Skeletal muscle tissue (tissue), 4 donors: ENCODE results near the gene IFIT2. TPM values are rescaled to one million over a fixed set of nuclear protein-coding genes. Genes with fewer than 3 reads are reported as not detected.

Experiments used
- H3K27ac ChIP-seq: one replicate; pipeline ENCODE4 v1.7.0; 2013; ENCODE audit warnings: mild to moderate bottlenecking, low read depth, low read length, inconsistent platforms
- H3K27me3 ChIP-seq, 3 donors: one replicate each; pipeline ENCODE4 v1.7.0; 2013; ENCODE audit warnings: low read length in 3 of 3; ENCODE audit not compliant: control insufficient read depth in 3 of 3, insufficient read depth in 3 of 3
- H3K36me3 ChIP-seq, 3 donors: one replicate each; pipeline ENCODE4 v1.7.0; 2013; ENCODE audit warnings: low read length in 3 of 3; ENCODE audit not compliant: control insufficient read depth in 3 of 3, insufficient read depth in 3 of 3
- H3K4me1 ChIP-seq, 3 donors: one replicate each; pipeline ENCODE4 v1.7.0; 2013; ENCODE audit warnings: low read length in 3 of 3, mild to moderate bottlenecking in 3 of 3; ENCODE audit not compliant: control insufficient read depth in 3 of 3, insufficient read depth in 3 of 3
- H3K4me3 ChIP-seq, 3 donors: one replicate each; pipeline ENCODE4 v1.7.0; 2013; ENCODE audit warnings: low read length in 3 of 3
- H3K9ac ChIP-seq, 3 donors: one replicate each; pipeline ENCODE4 v1.7.0; 2013; ENCODE audit warnings: low read length in 3 of 3, mild to moderate bottlenecking in 3 of 3, moderate library complexity in 2 of 3, low read depth in 1 of 3
- H3K9me3 ChIP-seq, 3 donors: one replicate each; pipeline ENCODE4 v1.7.0; 2013; ENCODE audit warnings: low read length in 3 of 3; ENCODE audit not compliant: control insufficient read depth in 3 of 3
- total RNA-seq: library from RNA; depleted of rRNA; stranded (reverse); fragments of >200 nt; gene quantifications from one replicate; pipeline ENCODE4 v1.2.3, GENCODE V29; 2014
- donor health status: Osteomylitis.

The IFIT2 gene
- total RNA-seq, 1 donor from 2014 or later, result 6.8 TPM

DNA sequence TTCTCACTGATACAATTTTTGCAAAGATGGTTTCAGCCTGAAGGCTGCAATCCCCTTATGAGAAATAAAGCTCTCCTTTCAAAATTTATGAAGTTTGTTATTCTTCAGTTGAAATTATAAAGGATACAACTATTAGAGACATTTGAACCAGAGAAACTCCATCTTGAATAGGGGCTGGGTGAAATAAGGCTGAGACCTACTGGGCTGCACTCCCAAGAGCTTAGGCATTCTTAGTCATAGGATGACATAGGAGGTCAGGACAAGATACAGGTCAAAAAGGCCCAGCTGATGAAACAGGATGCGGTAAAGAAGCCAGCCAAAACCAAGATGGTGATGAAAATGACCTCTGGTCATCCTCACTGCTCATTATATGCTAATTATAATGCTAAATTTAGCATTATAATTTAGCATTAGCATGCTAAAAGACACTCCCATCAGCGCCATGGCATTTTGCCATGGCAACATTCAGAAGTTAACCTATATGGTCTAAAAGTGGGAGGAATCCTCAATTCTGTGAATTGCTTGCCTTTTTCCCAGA is 53.6 kb downstream of the IFIT2 start:
- Histone ChIP-seq H3K36me3 (no peaks in the 10 kb centered on the region), H3K4me3 (no peak overlapping the region), H3K9ac (no peak overlapping the region), H3K27me3 (no peaks in the 10 kb centered on the region), H3K27ac (no peak overlapping the region), H3K9me3 (no peaks in the 10 kb centered on the region), H3K4me1 (peaks cover 10 to 20% (median 16%) of the 10 kb centered on the region in 3 donors)

DNA sequence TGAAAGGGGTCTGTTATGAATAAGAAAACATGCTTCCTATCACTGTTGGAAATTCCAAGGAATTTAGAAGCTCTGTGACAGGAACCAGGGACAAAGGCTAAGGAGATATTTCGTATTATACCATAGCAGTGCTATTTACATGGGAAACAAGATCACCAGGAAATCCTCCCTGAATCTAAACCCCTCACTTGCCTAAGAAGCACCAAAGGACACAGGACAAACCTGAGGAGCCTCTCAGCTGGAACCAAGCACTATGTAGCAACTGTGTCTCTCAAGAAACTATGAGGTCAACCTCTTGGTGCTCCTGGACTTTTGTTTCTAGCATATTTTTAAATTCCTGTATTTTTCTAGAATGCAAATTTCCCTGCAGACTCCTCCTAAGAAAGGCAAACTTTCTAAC is 55.2 kb downstream of the IFIT2 start:
- Histone ChIP-seq H3K27me3 (no peaks in the 10 kb centered on the region), H3K9ac (no peak overlapping the region), H3K4me3 (no peak overlapping the region), H3K36me3 (no peaks in the 10 kb centered on the region), H3K9me3 (no peaks in the 10 kb centered on the region), H3K27ac (no peak overlapping the region), H3K4me1 (peaks cover 2 to 7% (median 5%) of the 10 kb centered on the region in 3 donors)

DNA sequence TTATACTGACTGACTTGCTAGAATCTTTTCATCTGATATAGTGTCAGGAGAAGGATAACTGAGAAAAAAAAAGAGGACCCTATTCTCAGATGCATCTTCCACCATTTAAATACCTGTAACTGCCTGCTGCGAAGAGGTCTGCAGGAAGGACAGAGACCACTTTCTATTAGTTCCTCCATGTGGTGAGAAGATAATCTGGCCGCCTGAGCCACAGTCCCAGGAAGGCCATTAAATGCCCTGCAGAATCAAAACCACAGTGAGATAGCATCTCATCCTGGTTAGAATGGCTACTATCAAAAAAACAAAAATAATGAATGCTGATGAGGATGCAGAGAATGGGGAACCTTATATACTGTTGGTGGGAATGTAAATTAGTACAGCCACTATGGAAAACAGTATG is 56.1 kb downstream of the IFIT2 start:
- Histone ChIP-seq H3K27ac (no peak overlapping the region), H3K9me3 (no peaks in the 10 kb centered on the region), H3K9ac (no peak overlapping the region), H3K36me3 (no peaks in the 10 kb centered on the region), H3K4me3 (no peak overlapping the region), H3K27me3 (no peaks in the 10 kb centered on the region), H3K4me1 (peaks cover 0 to 1% (median 0%) of the 10 kb centered on the region in 3 donors)

Other genes with a start within 250 kb of the IFIT2 start
- gene CH25H, start 94.7 kb upstream of the IFIT2 start, total RNA-seq, result under 0.01 TPM
- 50.1 TPM for gene LIPA, start 50.3 kb upstream of the IFIT2 start, total RNA-seq
- gene IFIT3, start 26.0 kb downstream of the IFIT2 start, total RNA-seq, result 12.0 TPM
- 2.1 TPM for gene IFIT1B, start 76.0 kb downstream of the IFIT2 start, total RNA-seq
- 34.4 TPM for gene IFIT1, start 90.6 kb downstream of the IFIT2 start, total RNA-seq
- 9.9 TPM for gene IFIT5, start 112.5 kb downstream of the IFIT2 start, total RNA-seq
- gene SLC16A12, start 233.5 kb downstream of the IFIT2 start, total RNA-seq, result 1.6 TPM